ENCODE data around the gene FUT8.
"Not testable (repeated sequence)": the region's sequence is repeated elsewhere in the genome, so short reads cannot be mapped to it uniquely, and the experiment has no call there.

The FUT8 gene

DNA sequence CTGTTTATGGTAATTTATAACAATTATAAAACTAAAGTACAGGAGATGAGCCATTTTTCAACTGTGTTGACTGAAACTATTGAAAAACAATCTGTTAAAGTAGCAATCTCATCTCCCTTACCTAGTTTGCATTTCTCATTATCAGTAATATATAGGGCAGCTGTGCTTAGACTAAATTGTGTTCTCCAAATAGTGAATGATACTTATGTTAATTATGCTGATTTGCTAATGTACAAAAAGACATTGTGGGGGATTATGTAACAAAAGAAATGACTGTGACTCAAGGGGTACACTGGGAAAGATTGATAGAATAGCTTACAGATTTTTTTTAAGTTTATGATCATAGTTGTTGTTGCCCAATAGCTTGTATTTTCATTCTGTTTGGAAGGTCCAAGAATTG is 207.7 kb downstream of the FUT8 start:
- H3K27me3 ChIP-seq (ENCODE audit: control insufficient read depth, insufficient read depth, low read length): no peaks in the 10 kb centered on the region
- H3K9me3 ChIP-seq (ENCODE audit: control insufficient read depth, insufficient read depth, low read depth, low read length): no peaks in the 10 kb centered on the region
- H3K27ac ChIP-seq (ENCODE audit: low read depth, low read length): no peak overlapping the region
- H3K4me1 ChIP-seq (ENCODE audit: control insufficient read depth, insufficient read depth, low read length): no peaks in the 10 kb centered on the region
- no peak overlapping the region for H3K9ac ChIP-seq (ENCODE audit: low read length)
- H3K4me3 ChIP-seq (ENCODE audit: low read depth, low read length): no peak overlapping the region
- H3K36me3 ChIP-seq (ENCODE audit: control insufficient read depth, insufficient read depth, low read length): no peaks in the 10 kb centered on the region; the same call in 1 of the 2 replicates

DNA sequence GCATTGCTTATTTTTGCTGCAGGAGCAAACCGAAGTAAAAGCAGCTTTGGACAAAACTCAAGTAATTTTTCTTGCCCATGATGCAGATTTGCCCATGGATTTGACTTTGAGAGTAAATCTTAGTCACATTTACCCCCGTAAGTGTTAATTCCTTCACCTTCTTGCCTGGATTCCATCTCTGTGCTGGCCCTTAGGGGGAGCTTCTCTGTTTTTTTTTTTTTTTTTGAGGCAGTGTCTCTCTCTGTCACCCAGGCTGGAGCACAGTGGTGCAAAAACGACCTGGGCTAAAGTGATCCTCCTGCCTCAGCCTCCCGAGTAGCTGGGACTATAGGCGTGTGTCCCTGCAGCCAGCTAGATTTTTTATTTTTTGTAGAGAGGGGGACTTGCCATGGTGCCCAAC is 210.2 kb downstream of the FUT8 start:
- no peaks in the 10 kb centered on the region for H3K4me1 ChIP-seq (ENCODE audit: control insufficient read depth, insufficient read depth, low read length)
- no peak overlapping the region for H3K4me3 ChIP-seq (ENCODE audit: low read depth, low read length)
- no peaks in the 10 kb centered on the region for H3K9me3 ChIP-seq (ENCODE audit: control insufficient read depth, insufficient read depth, low read depth, low read length)
- H3K27me3 ChIP-seq (ENCODE audit: control insufficient read depth, insufficient read depth, low read length): no peaks in the 10 kb centered on the region
- H3K27ac ChIP-seq (ENCODE audit: low read depth, low read length): no peak overlapping the region
- no peak overlapping the region for H3K9ac ChIP-seq (ENCODE audit: low read length)
- H3K36me3 ChIP-seq (ENCODE audit: control insufficient read depth, insufficient read depth, low read length): no peaks in the 10 kb centered on the region

DNA sequence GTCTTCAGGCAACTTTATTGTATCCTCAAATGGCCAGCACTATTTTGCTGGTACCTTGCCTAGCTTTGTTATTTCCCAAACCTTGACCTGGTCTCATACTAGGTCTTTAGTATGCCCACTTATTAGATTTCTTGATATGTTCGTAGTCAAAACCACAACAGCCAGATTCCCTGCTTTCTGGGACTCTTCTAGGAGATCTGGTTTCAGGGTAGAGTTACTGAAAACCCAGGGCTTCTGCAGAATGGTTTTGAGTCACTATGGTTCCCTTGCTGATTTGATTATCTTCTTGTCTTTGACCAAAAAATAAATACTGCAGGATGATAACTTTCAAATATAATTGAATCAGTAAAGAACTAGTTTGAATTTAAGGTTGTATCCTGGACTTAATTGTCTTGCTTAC is 211.2 kb downstream of the FUT8 start:
- no peak overlapping the region for H3K4me3 ChIP-seq (ENCODE audit: low read depth, low read length)

DNA sequence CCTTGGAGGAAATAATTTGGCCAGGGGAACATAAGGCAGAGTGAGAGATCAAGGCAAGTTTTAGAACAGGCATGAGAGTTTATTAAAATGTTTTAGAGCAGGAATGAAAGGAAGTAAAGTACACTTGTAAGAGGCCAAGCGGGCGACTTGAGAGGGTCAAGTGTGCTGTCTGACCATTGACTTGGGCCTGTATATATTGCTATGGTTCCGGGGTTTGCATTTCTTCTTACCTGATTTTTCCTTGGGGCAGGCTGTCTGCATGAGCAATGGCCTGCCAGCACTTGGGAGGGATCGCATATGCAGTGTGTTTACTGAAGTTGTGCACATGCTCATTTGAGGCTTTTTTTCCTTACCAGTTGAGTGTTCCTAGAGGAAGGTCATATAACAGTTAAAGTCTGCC is 214.8 kb downstream of the FUT8 start:
- no peaks in the 10 kb centered on the region for H3K27me3 ChIP-seq (ENCODE audit: control insufficient read depth, insufficient read depth, low read length)
- no peaks in the 10 kb centered on the region; the same call in 1 of the 2 replicates for H3K4me1 ChIP-seq (ENCODE audit: control insufficient read depth, insufficient read depth, low read length)
- peaks cover 14% of the 10 kb centered on the region for H3K36me3 ChIP-seq (ENCODE audit: control insufficient read depth, insufficient read depth, low read length)
- no peak overlapping the region for H3K27ac ChIP-seq (ENCODE audit: low read depth, low read length)
- no peaks in the 10 kb centered on the region; the same call in 1 of the 2 replicates for H3K9me3 ChIP-seq (ENCODE audit: control insufficient read depth, insufficient read depth, low read depth, low read length)
- no peak overlapping the region for H3K9ac ChIP-seq (ENCODE audit: low read length)
- no peak overlapping the region for H3K4me3 ChIP-seq (ENCODE audit: low read depth, low read length)

More for the DNA sequence above, 211.2 kb downstream of the FUT8 start:
- no peaks in the 10 kb centered on the region; the same call in 1 of the 2 replicates for H3K4me1 ChIP-seq (ENCODE audit: control insufficient read depth, insufficient read depth, low read length)
- H3K9ac ChIP-seq (ENCODE audit: low read length): no peak overlapping the region
- H3K9me3 ChIP-seq (ENCODE audit: control insufficient read depth, insufficient read depth, low read depth, low read length): no peaks in the 10 kb centered on the region
- H3K27me3 ChIP-seq (ENCODE audit: control insufficient read depth, insufficient read depth, low read length): no peaks in the 10 kb centered on the region
- no peak overlapping the region for H3K27ac ChIP-seq (ENCODE audit: low read depth, low read length)
- H3K36me3 ChIP-seq (ENCODE audit: control insufficient read depth, insufficient read depth, low read length): no peaks in the 10 kb centered on the region

DNA sequence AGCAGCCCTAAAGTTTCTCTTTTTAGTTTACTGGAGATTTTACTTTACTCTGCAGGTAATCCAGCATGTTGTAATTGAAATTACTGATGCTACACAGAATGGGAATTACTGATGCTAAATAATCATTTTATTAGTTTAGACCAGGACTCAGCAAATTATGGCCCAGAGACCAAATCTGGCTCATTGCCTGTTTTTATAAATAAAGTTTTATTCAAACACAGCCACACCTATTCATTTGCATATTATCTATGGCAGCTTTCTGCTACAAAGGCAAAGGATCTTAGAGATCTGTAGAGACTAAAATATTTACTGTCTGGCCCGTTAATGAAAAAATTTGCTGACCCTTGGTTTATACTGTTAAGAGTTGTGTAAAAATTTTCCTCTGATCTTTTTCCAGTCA is 216.1 kb downstream of the FUT8 start:
- Histone ChIP-seq H3K4me1 (ENCODE audit: control insufficient read depth, insufficient read depth, low read length) (no peaks in the 10 kb centered on the region; the same call in 1 of the 2 replicates), H3K9me3 (ENCODE audit: control insufficient read depth, insufficient read depth, low read depth, low read length) (no peaks in the 10 kb centered on the region; the same call in 1 of the 2 replicates), H3K36me3 (ENCODE audit: control insufficient read depth, insufficient read depth, low read length) (peaks cover 14% of the 10 kb centered on the region), H3K9ac (ENCODE audit: low read length) (no peak overlapping the region), H3K27ac (ENCODE audit: low read depth, low read length) (no peak overlapping the region), H3K4me3 (ENCODE audit: low read depth, low read length) (no peak overlapping the region), H3K27me3 (ENCODE audit: control insufficient read depth, insufficient read depth, low read length) (no peaks in the 10 kb centered on the region)

DNA sequence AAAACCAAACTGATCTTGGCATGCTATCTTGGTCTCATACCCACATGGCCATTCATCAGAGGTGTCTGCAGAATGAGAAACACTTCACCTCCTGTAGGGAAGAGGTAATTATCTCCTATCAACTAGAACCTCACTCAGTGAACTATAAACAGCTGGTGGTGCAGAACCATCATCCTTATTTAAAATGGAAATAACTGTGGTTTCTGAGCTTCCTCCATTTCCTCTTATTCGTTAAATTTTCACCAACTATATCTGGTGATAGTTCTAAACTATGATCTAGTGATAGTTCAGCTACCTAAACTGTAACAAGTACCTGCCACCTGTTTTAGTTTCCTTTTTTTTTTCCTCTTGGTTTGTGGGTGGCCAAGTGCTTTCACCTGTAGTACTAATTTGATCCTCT is 218.5 kb downstream of the FUT8 start:
- no peak overlapping the region for H3K27ac ChIP-seq (ENCODE audit: low read depth, low read length)
- peaks cover 5% of the 10 kb centered on the region; the same call in 1 of the 2 replicates for H3K9me3 ChIP-seq (ENCODE audit: control insufficient read depth, insufficient read depth, low read depth, low read length)
- H3K27me3 ChIP-seq (ENCODE audit: control insufficient read depth, insufficient read depth, low read length): no peaks in the 10 kb centered on the region
- peaks cover 14% of the 10 kb centered on the region for H3K36me3 ChIP-seq (ENCODE audit: control insufficient read depth, insufficient read depth, low read length)
- H3K4me1 ChIP-seq (ENCODE audit: control insufficient read depth, insufficient read depth, low read length): no peaks in the 10 kb centered on the region; the same call in 1 of the 2 replicates
- no peak overlapping the region for H3K4me3 ChIP-seq (ENCODE audit: low read depth, low read length)
- H3K9ac ChIP-seq (ENCODE audit: low read length): no peak overlapping the region

DNA sequence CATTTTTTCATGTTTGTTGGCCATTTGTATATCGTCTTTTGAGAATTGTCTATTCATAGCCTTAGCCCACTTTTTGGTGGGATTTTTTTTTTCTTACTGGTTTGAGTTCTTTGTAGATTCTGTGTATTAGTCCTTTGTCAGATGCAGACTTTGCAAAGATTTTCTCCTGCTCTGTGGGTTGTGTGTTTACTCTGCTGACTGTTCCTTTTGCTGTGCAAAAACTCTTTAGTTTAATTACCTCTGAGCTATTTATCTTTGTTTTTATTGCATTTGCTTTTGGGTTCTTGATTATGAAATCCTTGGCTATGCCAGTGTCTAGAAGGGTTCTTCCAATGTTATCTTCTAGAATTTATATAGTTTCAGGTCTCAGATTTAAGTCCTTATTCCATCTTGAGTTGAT is 220.0 kb downstream of the FUT8 start:
- Histone ChIP-seq H3K36me3 (ENCODE audit: control insufficient read depth, insufficient read depth, low read length) (peaks cover 14% of the 10 kb centered on the region), H3K9ac (ENCODE audit: low read length) (no peak overlapping the region), H3K27ac (ENCODE audit: low read depth, low read length) (no peak overlapping the region), H3K4me1 (ENCODE audit: control insufficient read depth, insufficient read depth, low read length) (no peaks in the 10 kb centered on the region; the same call in 1 of the 2 replicates), H3K9me3 (ENCODE audit: control insufficient read depth, insufficient read depth, low read depth, low read length) (peaks cover 5% of the 10 kb centered on the region; the same call in 1 of the 2 replicates), H3K27me3 (ENCODE audit: control insufficient read depth, insufficient read depth, low read length) (no peaks in the 10 kb centered on the region), H3K4me3 (ENCODE audit: low read depth, low read length) (no peak overlapping the region)

DNA sequence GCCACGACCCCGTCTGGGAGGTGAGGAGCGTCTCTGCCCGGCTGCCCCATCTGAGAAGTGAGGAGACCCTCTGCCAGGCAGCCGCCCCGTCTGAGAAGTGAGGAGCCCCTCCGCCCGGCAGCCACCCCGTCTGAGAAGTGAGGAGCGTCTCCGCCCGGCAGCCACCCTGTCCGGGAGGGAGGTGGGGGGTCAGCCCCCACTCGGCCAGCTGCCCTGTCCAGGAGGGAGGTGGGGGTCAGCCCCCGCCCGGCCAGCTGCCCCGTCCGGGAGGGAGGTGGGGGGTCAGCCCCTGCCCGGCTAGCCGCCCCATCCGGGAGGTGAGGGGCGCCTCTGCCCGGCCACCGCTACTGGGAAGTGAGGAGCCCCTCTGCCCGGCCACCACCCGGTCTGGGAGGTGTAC is 221.1 kb downstream of the FUT8 start:
- not testable (repeated sequence) for H3K27me3 ChIP-seq (ENCODE audit: control insufficient read depth, insufficient read depth, low read length); H3K9me3 ChIP-seq (ENCODE audit: control insufficient read depth, insufficient read depth, low read depth, low read length); H3K4me1 ChIP-seq (ENCODE audit: control insufficient read depth, insufficient read depth, low read length); H3K9ac ChIP-seq (ENCODE audit: low read length); H3K4me3 ChIP-seq (ENCODE audit: low read depth, low read length); H3K27ac ChIP-seq (ENCODE audit: low read depth, low read length)
- H3K36me3 ChIP-seq (ENCODE audit: control insufficient read depth, insufficient read depth, low read length): peaks cover 14% of the 10 kb centered on the region

DNA sequence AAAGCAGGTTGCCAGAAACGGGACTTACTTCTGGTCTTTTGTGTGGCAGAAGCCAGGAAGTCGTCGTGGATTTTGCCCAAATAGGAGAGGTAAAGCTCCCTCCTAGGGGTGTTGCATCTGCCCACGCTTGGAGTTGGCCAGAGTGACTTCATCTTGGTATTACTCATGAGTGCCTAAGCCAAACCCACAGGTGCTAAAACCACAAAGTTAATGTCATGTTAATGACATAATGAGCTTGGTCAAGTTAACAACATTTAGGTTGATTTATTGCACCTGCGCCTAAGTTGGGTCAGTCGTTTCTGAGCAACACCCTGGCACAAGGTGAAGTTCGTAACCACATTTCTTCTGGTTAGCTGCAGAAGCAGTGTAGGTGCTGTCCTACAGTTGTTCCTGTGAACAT is 225.2 kb downstream of the FUT8 start:
- H3K27ac ChIP-seq (ENCODE audit: low read depth, low read length): no peak overlapping the region
- no peak overlapping the region for H3K9ac ChIP-seq (ENCODE audit: low read length)
- H3K4me3 ChIP-seq (ENCODE audit: low read depth, low read length): no peak overlapping the region
- 0 out of 2 replicates have a peak, but pooled peaks cover 3% of the 10 kb centered on the region for H3K4me1 ChIP-seq (ENCODE audit: control insufficient read depth, insufficient read depth, low read length)
- no peaks in the 10 kb centered on the region for H3K36me3 ChIP-seq (ENCODE audit: control insufficient read depth, insufficient read depth, low read length)
- H3K27me3 ChIP-seq (ENCODE audit: control insufficient read depth, insufficient read depth, low read length): no peaks in the 10 kb centered on the region
- peaks cover 5% of the 10 kb centered on the region; the same call in 1 of the 2 replicates for H3K9me3 ChIP-seq (ENCODE audit: control insufficient read depth, insufficient read depth, low read depth, low read length)

DNA sequence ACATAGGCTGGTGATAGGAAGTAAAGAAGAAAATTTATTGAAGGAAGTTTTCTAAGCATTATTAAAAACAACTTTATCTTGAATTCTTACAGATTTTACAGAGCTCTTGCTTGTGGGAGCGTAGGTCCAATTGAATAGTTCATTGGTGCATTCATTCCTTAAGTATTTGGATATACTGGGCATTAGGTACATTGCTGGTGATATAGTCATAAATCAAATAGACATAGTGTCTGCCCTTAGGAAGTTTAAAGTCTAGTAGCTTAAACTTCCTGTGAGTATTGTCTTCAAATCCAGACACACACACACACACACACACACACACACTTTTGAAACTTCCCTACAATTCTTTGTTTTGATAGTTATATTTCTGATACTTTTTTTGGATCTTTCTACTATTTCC is 226.7 kb downstream of the FUT8 start:
- H3K36me3 ChIP-seq (ENCODE audit: control insufficient read depth, insufficient read depth, low read length): no peaks in the 10 kb centered on the region
- H3K27ac ChIP-seq (ENCODE audit: low read depth, low read length): no peak overlapping the region
- H3K27me3 ChIP-seq (ENCODE audit: control insufficient read depth, insufficient read depth, low read length): no peaks in the 10 kb centered on the region
- H3K4me3 ChIP-seq (ENCODE audit: low read depth, low read length): no peak overlapping the region
- H3K9ac ChIP-seq (ENCODE audit: low read length): no peak overlapping the region
- H3K4me1 ChIP-seq (ENCODE audit: control insufficient read depth, insufficient read depth, low read length): 0 out of 2 replicates have a peak, but pooled peaks cover 3% of the 10 kb centered on the region
- peaks cover 5% of the 10 kb centered on the region; the same call in 1 of the 2 replicates for H3K9me3 ChIP-seq (ENCODE audit: control insufficient read depth, insufficient read depth, low read depth, low read length)

DNA sequence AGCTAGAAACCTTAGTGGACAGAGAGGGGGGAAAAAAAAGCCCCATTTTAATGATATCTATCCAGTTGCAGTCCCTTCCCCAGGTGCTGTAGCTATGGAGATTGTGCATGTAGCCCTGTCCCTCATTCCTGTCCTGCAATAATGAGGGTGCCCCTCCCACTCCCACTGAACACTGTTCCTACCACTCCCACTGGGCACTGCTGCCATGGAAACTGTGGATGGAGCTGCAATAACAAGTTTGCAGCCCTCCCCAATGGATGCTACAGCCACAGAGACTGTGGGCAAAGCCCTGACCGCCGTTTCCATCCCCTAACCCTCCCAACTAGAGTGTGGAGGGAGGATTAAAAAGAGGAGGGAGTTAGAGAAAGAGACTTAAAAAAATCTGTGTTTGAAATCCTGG is 238.3 kb downstream of the FUT8 start:
- H3K9me3 ChIP-seq (ENCODE audit: control insufficient read depth, insufficient read depth, low read depth, low read length): peaks cover 3% of the 10 kb centered on the region; the same call in 1 of the 2 replicates
- H3K27ac ChIP-seq (ENCODE audit: low read depth, low read length): no peak overlapping the region
- H3K36me3 ChIP-seq (ENCODE audit: control insufficient read depth, insufficient read depth, low read length): no peaks in the 10 kb centered on the region
- H3K9ac ChIP-seq (ENCODE audit: low read length): no peak overlapping the region
- no peaks in the 10 kb centered on the region for H3K27me3 ChIP-seq (ENCODE audit: control insufficient read depth, insufficient read depth, low read length)
- H3K4me3 ChIP-seq (ENCODE audit: low read depth, low read length): no peak overlapping the region
- no peaks in the 10 kb centered on the region for H3K4me1 ChIP-seq (ENCODE audit: control insufficient read depth, insufficient read depth, low read length)

Data from HUES6 (cell line).